HG02973 (cell line): Measurements from ENCODE around the gene ZNF735.
"Not testable (repeated sequence)": the region's sequence is repeated elsewhere in the genome, so short reads cannot be mapped to it uniquely, and the experiment has no call there.

Experiments
- ATAC-seq: cut with Tn5 transposase; IDR thresholded peaks from one replicate; pipeline ENCODE4 v1.9.1; 2021; ENCODE audit warnings: moderate library complexity; ENCODE audit not compliant: unreplicated experiment

The ZNF735 gene

DNA sequence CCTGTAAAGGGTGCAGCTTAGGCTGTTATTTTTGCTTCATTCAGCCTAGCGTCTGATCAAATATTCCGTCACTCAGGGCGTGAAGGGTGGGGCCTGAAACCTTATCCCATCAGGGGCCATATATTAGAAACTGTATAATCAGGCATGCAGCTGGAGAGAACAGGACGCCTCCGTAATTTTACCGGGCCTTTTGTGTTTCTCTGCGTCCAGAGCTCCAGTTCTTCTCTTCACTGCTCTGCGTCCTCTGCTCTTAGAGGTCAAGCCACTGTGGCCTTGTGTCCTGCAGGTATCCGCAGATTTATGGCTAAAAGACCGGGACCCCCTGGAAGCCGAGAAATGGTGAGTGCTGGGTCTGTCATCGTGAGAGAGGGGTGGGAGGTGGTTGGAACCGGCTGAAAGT is at the start of gene ZNF735:
TSS of gene ZNF735 (plus strand) at position 301 of the 400 bp plus-strand sequence. CDS start at position 301, 0 bp downstream.
- ATAC-seq: no peak

DNA sequence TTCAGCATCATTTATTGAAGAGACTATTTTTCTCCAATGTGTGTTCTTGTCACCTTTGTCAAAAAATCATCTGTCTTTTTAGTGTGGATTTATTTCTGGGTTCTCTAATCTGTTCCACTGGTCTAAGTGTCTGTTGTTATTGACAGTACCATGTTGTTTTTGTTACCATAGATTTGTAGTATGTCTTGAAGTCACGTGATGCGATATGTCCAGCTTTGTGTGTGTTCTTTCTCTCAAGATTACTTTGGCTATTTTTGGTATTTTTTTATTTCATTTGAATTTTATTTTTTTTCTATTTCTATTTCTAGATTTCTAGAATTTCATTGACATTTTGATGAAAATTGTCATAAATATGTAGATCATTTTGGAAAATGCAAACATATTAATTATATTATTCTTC is 36.0 kb upstream of the ZNF735 start:
- ATAC-seq: not testable (repeated sequence)

DNA sequence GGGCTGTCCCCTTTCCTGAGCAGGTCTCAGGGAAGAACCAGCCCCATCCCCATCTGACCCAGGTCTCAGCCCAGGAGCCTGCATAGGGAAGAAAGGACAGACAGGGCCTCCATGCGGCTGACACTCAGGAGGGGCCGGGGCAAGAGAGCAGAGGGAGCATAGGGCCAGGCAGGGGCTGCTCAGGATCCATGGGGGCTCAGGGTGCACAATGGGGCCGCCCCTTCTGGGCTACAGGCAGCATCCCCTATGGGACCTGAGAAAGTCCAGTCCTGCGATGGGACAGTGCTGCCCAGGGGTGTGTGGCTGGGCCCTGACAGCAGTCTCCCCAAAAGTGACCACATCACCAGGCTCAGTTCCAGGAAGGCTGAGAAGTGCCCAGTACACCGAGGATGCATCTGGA is 32.7 kb upstream of the ZNF735 start:
- ATAC-seq: no peak

DNA sequence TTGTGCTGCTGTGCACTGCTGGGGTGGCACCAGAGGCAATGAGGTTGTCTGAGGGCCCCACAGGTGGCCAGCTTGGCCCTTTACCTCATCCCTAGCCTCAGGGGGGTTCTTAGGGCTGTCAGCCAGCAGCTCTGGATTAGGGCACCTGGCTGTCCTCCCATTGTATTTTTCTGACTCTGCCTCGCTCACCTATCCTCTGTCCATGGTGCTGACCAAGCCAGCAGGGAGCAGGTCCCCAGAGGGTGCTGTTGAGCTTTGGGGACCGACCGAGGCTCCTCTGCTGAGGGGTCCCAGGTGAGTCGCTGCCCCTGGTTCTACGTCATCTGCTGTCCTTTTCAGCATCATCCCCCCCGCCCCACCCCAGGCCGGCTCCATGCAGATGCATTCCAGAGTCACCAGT is 32.1 kb upstream of the ZNF735 start:
- no peak for ATAC-seq

DNA sequence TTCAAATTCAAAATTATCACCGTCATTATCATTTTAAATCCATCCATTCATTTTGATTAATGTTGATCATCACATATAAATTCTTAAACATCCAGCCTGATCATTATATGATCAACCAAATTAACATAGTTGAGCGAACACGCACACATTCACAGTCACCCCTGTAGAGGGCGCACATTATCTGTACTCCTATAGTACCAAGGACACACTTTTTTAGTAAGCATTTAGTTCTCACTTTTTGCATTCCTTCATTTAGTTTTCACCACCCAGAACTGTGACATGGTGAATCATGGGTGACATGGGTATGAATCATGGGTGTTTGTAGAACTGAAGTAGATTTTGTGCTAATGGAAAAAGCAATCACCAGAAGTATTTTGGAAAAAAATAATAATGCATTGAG is 26.0 kb upstream of the ZNF735 start:
- ATAC-seq: no peak

DNA sequence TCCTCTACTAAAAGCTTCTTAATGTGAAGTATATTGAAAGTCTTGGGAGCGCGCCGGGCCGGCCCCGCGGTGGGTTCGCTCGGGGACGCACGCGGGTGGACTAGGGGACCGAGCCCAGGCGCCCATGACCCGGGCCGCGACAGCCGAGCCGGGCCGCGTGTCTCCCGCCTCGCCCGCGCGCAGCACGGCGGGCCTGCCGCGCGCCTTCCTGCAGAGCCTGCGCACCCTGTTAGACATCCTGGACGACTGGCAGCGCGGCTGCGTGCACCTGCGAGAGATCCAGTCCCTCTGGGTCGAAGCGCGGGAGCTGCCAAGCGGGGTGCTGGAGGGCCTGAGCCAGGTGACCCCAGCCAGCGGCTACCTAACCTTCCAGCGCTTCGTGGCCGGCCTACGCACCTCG is 25.4 kb upstream of the ZNF735 start:
- ATAC-seq: no peak

DNA sequence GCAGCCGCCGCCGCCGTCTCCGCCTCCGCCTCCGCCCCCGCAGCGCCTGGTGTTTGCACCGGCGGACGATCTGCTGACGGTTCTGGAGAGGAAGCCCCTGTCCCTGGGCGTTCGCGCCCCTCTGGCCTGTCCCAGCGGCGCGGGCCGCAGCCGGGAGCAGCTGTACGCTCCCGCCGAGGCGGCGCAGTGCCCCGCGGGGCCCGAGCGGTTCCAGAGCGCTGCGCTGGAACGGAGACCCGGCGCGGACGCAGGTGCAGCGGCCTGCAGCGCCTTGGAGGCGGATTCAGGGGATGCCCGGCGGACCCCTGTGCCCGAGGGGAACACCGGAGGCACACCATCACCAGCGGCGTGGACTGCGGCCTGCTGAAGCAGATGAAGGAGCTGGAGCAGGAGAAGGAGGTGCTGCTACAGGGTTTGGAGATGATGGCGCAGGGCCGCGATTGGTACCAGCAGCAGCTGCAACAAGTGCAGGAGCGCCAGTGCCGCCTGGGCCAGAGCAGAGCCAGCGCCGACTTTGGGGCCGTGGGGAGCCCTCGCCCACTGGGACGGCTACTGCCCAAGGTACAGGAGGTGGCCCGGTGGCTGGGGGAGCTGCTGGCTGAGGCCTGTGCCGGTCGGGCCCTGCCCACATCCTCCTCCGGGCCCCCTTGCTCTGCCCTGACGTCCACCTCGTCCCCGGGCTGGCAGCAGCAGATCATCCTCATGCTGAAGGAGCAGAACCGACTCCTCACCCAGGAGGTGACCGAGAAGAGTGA is 24.8 kb upstream of the ZNF735 start:
- ATAC-seq: no peak

DNA sequence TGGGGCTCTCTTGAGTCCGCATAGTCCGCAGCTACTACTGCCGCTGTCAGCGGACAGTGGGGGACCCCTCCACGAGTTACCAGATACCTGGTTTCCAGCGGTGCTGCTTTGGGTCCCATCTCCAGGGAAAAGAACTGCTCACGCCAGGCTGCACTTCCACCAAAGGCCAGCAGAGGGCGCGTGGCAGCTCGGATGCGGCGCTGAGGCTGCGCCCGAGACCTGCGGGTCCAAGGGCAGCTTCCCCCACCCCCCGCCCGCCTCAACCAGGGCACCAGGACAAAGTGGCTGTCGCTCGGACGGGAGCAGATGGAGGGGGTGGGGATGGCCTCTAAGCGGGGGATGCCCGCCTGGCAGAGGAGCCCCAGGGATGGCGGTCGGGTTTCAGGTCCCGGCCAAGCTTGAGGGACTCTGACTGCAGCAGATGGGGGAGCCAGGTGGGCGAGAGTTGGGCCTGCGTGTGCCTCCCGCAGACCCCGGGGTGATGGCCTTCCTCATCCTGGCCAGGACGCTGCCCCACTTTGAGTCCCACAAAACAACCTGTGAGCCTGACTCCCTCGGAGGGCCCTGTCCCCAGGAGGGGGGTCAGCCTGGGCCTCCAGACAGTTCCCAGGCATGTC is 23.8 kb upstream of the ZNF735 start:
- ATAC-seq: no peak

DNA sequence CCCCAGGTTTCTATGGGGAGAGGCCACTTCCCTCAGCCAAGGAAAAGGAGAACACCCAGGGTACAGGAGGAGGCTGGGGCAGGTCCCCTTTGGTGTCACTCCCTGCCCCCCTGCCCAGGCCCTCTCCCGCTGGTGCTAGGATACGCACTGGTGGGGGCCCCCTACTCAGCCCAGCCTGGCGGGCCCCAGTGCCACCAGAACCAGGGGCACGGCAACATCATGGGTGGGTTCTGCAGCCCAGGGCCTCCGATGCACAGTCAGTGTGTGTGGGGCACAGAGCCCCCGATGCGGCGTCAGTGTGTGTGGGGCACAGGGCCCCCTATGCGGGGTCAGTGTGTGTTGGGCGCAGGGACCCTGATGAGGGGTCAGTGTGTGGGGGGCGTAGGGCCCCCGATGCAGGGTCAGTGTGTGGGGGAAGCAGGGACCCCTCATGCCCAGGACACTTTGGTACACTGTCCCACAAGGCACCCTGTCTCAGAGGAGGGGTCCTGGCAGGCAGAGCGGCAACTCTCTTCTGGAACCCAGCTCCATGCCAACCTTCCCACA is 23.1 kb upstream of the ZNF735 start:
- ATAC-seq: no peak

DNA sequence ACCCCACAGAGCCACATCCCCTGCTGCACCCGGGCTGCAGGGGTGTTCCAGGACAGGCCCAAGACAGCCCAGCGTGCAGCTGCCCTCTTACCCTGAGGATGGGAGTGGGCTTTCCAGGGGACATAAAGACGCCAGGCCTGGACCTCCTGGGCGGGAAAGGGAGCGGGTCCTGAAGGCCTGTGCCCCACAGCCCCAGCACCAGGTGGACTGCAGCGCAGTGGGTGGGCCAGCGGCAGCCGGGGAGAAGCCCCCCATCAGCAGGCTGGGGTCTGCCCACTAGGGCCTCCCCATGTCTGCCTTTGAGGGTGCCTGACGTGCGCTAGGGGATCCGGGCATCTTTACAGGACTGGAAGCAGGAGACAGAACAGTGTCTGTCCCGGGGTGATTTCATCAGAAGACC is 22.6 kb upstream of the ZNF735 start:
- no peak for ATAC-seq

DNA sequence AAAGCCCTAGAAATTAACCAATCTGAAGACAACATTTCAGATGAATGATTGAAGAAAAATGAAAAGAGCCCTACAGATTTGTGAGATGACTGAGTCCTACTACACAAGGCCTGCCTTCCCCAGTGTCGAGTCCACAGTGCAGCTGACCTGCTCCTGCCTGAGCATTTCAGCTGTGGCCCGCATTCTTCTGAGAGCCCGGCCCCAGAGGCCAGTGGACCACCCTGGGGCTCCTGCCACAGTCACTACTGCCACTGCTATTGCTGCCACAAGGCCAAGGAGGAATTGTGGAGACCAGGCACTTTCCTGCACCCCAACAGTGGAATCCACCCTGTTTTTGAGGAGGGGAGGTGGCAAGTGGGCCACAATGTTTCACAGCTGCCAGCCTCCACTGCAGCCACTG is 19.6 kb upstream of the ZNF735 start:
- no peak for ATAC-seq

DNA sequence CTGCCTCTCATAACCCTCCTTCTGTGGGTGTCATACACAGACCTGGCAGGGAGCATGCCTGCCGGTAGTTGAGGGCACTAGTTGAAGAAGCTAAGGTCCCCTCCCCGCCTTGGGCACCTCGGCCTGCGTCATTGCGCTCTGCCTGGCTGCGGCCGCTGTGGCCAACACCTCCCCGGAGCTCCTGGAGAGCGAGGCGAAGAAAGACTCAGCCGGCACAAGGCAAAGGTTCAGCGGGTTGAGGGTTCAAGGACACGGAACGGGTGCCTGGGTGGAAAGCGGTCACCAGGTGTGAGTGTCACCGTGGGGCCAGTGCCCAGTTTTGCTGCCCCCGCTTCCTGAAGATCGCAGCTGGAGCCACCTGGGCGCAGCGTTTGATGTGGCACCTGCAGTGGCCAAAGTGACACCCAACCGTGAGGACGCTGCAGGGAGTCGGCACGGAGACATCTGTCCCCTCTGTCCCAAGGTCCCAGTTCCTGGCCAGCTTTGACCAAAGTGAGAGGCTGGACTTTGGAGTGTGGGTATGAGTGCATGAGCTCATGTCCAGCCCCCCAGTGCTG is 14.8 kb upstream of the ZNF735 start:
- no peak for ATAC-seq

DNA sequence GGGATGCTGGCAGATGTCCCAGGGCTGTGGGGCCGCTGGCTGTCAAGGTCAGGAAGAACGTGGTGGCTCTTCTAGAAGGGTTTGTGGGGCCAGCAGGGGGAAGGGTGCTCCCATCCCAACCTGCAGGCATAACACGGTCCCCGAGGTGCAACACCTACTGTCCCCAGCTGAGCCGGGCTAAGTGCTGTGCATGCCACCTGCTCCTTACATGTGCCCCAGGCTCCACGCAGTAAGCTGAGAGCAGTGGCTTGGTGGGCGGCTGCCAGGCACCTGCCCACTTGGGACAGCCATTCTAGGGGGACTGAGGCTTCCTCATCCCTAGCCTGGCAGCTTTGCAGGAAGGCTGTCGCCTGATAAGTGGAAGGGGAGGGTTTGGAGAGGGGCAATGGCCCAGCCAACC is 14.2 kb upstream of the ZNF735 start:
- ATAC-seq: no peak

DNA sequence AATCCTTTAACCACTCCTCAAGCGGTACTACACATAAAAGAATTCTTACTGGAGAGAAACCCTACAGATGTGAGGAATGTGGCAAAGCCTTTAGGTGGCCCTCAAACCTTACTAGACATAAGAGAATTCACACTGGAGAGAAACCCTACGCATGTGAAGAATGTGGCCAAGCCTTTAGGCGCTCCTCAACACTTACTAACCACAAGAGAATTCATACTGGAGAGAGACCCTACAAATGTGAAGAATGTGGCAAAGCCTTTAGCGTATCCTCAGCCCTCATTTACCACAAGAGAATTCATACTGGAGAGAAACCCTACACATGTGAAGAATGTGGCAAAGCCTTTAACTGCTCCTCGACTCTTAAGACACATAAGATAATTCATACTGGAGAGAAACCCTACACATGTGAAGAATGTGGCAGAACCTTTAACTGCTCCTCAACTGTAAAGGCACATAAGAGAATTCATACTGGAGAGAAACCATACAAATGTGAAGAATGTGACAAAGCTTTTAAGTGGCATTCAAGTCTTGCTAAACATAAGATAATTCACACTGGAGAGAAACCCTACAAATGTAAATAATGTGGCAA is 12.8 kb downstream of the ZNF735 start:
- not testable (repeated sequence) for ATAC-seq

DNA sequence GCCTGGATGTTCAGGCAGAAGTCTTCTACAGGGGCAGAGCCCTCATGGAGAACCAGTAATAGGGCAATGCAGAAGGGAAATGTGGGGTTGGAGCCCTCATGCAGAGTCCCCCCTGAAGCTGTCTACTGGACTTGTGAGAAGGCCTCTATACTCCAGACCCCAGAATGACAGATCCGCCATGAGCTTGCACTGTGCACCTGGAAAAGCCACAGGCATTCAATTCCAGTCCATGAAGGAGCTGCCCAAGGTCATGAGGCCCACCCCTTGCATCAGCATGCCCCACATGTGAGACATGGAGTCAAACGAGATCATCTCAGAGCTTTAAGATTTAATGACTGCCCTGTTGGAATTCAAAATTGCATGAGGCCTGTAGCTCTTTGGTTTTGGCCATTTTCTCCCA is 16.4 kb downstream of the ZNF735 start:
- no peak for ATAC-seq

DNA sequence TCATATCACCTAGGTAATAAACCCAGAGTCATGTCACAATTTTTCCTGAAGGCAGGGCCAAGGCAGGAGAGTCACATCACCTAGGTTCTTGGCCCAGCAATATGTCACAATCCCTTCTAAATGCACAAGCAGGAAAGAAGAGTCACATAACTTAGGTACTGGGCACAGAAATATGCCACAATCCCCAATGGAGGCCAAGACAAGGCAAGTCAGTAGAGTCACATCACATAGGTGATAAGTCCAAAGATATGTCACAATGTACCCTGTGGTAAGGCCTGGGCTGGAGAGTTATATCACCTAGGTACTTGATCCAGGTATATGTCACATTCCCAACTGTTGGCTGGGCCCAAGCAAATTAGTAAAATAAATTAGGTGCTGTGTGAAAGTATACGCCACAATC is 21.2 kb downstream of the ZNF735 start, which contains the start of gene ZNF679:
TSS of gene ZNF679 (plus strand) at position 301 of the 400 bp plus-strand sequence. CDS start 20,644 bp downstream, outside the sequence.
- ATAC-seq: not testable (repeated sequence)

DNA sequence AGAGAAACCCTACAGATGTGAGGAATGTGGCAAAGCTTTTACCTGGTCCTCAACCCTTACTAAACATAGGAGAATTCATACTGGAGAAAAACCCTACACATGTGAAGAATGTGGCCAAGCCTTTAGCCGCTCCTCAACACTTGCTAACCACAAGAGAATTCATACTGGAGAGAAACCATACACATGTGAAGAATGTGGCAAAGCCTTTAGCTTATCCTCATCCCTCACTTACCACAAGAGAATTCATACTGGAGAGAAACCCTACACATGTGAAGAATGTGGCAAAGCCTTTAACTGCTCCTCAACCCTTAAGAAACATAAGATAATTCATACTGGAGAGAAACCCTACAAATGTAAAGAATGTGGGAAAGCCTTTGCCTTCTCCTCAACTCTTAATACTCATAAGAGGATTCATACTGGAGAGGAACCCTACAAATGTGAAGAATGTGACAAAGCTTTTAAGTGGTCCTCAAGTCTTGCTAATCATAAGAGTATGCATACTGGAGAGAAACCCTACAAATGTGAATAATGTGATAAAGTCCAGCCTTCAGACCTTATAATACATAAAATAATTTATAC is 59.4 kb downstream of the ZNF735 start:
- ATAC-seq: no peak
